CD4-positive, alpha-beta T cell treated with Interleukin-6 at 100 ng/mL for 8 hours (primary cell): ENCODE data around the gene PDLIM7.

Experiments used
- DNase-seq: peaks from one replicate; pipeline ENCODE4 v3.0.0-alpha.2; 2020; ENCODE audit warnings: mixed read lengths, low spot score

The PDLIM7 gene

DNA sequence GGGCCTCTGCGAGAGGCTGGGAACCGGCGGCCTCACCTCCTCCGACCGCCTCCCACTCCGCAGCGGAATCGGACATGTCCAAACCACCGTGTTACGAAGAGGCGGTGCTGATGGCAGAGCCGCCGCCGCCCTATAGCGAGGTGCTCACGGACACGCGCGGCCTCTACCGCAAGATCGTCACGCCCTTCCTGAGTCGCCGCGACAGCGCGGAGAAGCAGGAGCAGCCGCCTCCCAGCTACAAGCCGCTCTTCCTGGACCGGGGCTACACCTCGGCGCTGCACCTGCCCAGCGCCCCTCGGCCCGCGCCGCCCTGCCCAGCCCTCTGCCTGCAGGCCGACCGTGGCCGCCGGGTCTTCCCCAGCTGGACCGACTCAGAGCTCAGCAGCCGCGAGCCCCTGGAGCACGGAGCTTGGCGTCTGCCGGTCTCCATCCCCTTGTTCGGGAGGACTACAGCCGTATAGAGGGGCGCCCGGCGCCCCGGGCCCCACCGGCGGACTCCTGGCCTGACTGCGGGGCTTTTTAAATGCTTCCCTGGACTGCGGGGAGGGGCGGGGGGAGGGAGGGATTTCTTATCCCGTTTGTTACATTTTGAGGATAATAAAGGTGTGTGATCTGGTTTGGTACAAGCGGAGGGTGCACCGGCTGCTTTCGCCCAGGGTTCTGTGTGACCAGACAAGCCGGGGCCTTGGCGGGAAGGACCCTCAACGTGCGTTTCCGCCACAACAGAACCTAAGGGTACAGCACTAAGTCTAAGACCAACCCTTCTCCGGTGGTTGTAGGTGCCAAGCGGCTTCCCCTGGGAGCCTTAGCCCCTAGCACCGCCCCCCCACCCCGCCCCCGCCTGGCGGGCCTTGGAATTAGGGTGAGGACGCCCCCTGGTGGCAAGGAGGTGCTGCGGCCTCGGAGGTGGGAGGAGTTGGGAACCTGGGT, 41.5 kb downstream of the PDLIM7 start:
- DNase-seq = peak; percentile 92

DNA sequence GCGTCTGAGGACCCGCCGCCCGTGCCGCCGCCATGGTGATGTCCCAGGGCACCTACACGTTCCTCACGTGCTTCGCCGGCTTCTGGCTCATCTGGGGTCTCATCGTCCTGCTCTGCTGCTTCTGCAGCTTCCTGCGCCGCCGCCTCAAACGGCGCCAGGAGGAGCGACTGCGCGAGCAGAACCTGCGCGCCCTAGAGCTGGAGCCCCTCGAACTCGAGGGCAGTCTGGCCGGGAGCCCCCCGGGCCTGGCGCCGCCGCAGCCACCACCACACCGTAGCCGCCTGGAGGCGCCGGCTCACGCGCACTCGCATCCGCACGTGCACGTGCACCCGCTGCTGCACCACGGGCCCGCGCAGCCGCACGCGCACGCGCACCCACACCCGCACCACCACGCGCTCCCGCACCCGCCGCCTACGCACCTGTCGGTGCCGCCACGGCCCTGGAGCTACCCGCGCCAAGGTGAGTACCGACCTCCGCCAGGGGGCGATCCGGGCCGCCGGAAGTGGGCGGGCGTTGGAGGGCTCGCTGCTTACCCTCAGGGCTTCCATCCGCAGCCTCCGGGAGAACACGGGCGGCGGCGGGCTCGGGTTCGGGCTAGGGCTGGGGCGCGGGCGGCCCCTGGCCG, 42.3 kb downstream of the PDLIM7 start:
- peak; percentile 91 for DNase-seq

DNA sequence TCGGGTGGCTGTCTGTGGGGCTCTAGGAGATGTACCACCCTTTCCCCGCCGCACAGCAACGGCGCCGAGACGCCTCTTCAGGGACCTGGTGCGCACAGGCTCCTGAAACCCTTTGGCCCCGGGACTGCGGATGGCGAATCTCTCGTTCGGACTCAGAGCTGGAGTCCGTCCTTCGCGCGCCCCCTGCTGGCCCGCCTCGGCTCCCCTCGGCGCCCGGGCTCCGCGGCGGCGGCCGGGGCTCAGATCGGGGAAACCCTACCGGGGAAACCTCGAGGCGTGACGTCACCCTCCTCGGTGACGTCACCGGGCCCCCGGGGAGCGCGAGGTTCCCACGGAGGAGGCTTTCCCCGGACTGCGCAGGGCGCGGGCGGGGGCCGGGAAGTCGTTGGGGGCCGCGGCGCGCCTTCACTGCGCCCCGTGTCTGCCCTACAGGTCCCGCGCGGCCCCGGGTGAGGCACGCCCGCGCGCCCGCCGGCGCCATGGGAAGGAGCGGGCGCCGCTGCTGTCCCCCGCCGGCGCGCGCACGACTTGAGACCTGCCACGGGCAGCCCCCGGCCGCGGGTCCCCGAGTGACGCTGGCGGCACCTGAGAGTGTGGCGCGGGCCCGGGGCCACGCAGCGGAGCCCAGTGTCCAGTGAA, 42.9 kb downstream of the PDLIM7 start:
- DNase-seq = peak; percentile 90

DNA sequence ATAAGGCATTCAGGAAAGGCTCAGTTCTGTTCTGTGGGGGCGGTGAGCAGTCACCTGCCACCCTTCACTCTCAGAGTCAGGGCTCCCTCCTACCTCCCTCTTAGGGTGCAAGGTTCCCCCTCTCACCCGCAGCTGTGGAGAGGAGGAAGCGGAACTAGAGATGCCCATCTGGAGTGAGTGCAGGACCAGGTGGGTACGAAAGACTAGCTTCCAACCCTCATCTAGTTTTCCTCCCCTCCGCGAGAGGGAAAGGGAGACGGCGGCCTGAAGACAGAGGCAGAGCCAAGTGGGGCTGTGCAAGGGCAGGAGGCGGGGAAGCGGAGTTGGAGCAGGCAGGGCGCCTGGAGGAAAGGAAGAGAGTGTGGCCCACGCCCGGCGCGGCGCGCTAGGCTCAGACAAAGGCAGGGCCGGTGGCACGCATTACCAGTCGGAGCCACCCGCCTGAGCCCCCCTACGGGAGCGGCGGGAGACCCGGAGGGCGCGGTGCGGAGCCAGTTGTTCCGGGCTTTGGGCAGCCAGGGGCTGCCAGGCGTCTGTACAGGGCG, 43.5 kb downstream of the PDLIM7 start:
- DNase-seq = no peak

DNA sequence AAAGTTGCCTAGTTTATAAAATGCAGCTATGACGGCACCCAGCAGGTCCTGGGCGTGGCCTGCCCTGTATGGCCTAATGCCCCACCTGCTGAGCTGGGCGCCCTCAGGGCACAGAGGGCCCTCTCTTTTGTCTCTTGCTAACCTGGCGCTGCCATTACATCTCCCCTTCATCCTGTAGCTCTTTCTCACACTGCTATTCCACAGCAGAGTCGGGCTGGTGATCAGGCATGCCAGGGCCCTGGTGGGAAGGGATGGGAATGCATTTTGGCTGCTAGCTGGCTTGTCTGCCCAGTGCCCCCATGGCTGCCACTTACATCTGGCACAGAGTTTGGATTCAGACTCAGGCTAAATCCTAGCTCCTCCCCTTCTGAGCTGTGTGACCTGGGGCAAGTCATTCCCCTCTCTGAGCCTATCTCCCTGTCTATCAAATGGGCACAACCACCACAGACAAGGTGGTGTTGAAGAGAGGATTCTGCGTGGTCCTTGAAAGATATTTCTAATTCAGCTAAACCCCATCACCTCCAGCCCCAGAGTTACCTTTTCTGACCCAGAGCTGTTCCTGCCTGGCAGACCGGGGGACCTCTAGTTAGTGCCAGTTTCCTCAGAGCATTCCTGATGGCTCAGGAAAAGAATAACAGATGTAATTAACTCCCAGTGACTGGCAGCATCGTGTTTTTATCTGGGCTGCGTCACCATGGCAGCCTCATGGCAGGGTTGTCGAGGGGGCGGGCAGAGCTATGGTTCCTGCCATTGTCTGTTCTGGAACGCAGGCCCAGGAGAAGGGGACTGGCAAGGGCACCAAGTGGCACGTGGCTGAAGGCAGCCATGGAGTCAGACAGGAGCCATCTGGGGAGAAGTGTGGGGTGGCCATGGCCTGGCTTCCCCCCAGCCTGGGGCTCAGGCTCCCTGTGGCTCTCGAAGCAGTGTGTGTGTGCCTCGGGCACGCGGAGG, 44.4 kb downstream of the PDLIM7 start:
- no peak for DNase-seq

DNA sequence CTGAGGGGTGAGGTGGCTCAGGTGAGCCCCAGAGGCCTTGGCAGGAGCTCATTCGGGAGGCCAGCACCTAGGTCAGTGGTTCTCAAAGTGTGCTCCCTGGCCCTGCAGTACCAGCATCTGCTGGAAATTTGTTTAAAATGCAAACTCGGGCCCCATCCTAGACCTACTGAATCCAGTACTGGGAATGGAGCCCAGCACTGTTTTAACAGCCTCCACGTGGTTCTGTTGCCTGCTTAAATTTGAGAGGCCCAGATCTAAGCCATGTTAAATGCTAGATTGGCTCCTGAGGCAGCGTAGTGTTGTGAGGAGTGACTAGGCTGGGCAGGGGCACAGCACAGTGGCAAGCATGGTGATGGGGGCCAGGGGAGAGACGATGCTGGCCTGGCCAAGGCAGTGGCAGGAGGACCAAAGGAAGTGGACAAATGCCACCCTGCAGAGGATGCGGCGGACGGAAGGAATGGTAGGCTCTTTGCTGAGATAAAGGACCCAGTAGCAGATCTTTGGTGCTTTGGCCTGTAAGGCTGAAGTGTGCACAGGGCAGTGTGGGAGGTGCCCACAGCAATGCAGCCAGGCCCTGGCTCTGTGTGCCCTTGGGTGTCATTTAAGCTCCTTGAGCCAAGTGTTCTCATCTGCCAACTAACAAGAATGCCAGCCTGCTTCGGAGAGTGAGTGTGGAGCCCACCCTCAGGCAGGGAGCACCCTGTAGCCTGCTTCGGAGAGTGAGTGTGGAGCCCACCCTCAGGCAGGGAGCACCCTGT, 46.6 kb downstream of the PDLIM7 start:
- no peak for DNase-seq

DNA sequence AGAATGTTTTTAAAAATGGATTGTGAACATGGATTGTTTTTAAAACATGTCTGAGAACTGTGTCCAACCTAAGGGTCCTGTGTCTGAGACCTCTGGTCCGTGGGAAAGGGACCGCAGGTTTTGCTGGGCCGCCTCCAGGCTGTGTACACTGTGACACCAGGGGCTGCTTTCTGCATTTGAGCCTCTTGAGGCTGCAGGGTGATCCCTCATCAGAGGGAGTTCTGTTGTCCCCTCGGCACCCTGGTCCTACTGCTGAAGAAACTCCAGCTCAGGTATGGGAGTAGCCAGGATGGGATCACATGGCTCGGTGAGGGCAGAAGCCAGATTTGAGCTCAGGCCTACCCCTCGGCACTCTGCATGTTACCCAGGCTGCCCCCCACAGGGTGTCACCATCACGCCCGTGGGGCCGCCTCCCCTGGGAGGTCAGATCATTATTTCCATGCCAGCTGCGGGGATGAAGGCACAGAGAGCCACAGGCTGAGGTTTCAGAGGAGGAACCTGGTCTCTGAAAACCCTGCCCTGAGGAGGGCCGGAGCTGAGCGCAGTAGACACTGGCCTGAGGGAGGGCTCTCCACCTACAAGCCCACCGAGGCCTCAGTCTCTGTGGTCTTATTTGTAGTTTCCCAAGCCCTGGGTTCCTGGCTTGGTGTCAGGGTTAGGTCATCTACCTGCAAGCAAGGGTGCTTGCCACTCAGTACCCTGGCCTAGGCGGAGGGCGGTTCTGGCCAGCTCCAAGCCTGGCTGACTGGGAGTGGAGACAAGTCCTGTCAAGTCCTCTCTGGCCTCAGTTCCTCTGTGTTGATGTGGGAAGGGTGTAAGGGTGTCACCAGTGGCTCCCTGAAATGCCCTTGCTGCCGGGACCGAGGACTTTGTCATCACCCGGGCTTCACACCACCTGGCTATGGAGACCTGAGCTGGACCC, 48.0 kb downstream of the PDLIM7 start:
- no peak for DNase-seq

DNA sequence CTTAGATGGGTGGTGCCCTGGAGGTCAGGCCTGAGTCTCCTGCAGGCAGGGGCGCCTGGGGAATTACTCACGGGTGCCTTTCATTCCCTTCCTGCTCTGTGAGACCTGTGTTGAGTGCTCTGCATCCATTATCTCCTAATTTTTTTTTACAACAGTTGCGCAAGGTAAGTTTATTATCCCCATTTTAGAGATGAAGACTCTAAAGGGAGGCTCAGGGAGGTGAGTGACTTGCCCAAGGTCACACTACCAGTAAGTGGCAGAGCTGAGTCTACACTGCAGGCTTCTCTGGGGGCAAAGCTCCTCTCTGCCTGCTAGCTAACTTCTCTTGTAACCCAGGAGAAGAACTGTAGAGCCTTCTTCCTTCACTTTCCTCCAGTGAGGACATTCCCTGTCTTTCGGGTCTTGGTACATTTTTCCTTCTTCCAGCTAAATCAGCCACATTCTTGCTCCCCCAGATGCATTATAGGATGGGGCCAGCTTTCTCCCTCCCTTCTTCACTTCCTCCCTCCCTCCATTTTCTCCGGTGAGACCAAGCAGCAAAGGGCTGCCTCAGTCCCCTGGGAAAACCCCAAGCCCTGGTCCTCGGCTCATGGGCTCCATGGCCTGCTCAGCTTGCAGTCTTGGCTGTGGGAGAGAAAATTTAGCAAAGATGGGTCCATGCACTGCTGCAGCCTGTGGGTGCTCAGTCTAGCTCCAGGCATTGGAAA, 49.0 kb downstream of the PDLIM7 start:
- DNase-seq = no peak

DNA sequence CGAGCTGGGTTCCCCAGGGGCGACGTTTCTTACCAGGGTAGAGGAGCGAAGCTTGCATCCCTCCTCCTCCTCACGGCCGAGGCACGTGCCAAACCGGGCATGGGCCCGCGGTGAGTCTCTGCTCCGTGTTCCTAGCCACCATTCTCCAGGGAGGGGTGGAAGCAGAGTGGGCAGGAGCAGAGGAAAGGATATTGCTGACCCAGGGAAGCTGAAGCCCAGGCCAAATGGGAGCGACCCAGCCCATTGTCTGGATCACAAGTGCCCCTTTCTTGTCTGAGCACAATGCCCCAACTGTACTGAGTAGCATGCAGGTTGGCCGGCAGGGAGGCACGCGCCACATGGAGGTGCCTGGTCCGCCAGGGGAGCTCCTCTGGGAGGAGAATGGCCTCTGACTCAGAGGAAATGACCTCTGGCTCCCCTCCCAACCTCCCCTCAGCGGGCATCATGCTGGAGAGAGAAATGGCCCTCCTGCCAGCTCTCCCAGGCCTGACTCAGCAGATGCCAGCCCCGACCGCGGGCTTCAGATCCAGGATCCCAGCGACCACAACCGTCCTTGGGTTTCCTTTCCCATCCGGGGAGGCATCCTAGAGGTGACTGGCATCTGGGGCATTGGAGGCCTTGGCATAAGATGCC, 49.7 kb downstream of the PDLIM7 start:
- no peak for DNase-seq

DNA sequence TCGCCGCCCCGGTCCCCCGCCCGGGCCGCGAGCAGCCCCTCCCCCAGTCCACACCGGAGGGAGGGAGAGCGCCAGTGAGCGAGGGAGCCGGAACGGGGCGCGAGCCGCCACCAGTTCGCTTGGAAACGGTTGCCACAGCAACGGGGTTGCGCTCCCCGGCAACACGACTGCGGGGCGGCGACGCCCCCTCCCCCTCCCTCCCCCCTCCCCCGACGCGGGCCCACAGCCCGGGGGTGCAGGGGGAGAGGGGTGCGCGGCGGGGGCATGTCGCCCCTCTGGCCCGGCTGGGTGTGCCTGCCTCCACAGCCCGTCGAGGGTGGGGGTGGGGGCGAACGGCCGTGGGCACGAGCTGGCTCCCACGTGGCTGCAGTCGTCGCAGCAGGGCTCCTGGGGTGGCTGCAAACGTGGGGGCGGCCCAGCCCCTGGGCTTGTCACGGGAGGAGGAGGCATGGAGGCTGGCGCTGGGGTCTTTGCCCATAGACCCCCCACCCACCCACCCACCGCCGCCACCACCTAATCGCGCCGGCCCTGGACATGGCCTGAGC, 50.3 kb downstream of the PDLIM7 start:
- DNase-seq = peak; percentile 70

DNA sequence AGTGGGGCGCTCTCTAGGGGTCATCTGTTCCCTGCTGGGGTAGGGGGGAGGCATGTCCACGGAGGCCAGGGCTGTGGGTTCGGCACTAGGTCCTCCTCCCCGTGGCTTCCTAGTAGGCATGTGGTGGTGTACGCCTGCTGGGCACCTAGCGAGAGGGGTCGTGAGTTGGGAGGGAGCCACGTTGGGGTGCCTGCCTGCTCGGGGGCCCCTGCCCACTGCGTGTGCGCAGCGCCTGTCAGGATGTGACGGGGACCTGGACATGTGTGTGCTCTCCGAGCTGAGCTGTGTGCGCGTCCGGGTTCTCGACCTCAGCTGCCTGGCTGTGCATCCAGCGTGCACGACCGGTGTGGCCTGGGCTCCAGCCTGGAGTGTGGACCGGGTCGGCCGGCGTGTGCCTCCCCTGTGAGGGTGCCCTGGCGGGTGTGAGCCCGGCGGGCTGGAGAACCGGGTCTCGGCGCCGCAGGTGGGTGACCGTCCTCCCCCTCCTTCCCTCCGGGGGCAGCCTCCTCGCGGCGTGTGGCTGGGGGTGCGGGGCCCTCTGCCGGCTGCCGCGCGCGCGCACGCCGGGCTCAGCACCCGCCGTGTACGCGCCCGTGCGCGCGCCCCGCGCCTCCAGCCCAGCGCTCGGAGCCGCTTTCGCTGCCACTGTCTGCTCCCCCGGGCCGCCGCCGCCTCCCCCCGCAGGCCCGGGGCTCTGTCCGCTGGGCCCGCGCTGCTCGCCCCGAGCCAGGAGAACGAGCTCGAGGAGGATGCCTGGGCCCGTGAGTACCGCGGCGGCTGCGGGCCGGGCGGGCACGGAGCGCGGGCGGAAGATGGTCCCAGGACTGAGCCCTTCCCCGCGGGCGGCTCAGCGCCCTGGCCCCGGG, 51.0 kb downstream of the PDLIM7 start, which contains the start of gene PRR7:
PRR7 (plus strand) TSS at position 615 of the 866 bp plus-strand sequence. CDS start 8,254 bp downstream, outside the sequence.
- peak; percentile 71 for DNase-seq

DNA sequence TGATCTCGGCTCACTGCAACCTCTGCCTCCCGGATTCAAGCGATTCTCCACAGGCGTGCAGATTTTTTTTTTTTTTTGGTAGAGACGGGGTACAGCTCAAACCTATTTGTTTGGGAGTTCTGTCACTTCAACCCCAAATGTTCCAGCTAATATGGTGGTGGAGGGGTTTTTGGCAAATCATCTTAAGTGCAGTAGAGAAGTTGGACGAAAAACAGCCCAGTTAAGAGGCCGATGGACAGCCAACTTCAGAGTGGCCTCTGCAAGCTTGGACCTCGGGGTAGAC, 51.5 kb downstream of the PDLIM7 start:
- DNase-seq = no peak

DNA sequence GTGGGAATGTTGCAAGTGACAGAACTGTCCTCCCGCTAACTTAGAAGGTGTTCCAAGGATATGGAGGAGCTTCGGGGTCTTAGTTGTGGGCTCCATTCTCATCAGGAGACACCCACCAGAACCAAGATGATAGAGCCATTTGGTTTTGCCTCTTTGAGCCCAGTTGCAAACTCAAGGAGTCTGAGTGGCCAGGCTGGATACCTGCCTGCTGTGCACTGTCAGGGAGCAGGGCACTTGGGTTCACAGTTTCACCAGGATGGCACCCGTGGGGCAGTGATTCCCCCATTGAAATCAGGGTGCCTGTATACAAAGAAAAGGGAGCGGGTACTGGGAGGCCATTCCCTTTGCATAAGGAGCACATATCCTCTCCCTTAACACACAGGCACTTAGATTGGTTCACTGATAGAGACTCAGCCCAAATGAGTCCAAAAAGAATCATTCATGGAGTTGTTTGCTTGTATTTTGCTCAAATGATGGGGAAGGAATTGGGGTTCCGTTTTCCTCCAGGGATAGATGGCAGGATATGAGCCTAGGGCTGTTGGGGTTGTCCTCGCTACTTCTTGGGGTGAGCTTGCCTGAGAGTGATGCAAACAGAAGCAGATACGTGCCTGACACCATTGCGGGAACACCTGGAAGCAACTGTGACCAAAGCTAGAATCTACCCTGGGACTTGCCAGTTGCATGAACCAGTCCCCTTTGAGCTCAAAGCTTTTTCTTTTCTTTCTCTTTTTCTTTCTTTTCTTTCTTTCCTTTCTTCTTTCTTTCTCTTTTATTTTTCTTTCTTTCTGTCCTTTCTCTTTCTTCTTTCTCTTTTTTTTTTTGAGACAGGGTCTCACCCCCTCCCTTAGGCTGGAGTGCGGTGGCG, 52.1 kb downstream of the PDLIM7 start:
- no peak for DNase-seq

DNA sequence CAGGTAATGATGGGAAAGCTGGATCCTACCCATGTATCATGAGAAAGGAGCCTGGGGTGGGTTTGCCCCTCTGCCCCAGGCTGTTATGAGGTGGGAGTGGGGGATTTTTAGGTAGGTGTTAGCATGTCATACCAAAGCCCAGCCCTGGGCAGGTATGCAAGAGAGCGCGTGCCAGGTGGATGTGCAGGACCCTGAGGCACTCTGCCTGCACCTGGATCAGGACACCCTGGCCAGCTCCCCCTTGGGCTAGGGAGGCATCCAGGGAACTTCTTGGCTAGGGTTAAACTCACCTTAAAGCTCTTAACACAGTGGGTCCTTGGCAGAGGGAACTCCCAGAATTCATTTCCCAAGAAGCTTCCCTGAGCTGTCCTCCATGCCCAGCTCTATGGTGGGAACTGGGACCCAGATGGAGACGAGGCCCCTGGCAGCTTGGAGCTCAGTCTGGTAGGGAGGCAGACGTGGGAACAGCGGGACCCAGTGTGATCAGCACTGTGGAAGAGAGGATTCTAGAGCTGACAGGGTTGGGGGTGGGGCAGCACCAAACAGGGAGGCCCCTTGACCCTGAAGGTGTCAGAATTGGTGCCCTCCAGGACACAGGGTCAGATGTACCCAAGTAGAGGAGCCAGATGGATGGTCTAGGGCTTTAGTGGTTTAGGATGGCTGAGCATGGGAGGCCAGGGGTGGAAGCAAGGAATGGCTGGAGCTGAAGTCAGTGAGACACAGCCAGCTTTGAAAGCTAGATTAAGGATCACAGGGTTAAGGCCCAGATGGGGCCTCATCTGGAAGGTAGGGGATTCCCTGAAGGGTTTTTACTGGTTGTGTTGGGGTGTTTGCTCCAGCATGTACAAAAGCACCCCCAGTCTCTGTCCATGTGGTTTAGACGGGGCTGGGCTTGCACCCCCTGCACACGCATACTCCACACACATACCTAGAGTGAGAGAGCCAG, 53.0 kb downstream of the PDLIM7 start:
- no peak for DNase-seq
